Activated CD8-positive, alpha-beta memory T cell treated with anti-CD3 and anti-CD28 coated beads, Interleukin-2, amount 50 U/mL, for 24 hours (primary cell): ENCODE results near the gene DOK7.

ENCODE experiments used
- DNase-seq: peaks from one replicate; pipeline ENCODE4 v3.0.0-alpha.2; 2020; ENCODE audit errors: extremely low read depth

DOK7 gene

GRCh38 chr4:3487861-3488260 lies 24.8 kb downstream of the DOK7 start:
- DNase-seq = no peak

GRCh38 chr4:3488820-3489219 lies 25.7 kb downstream of the DOK7 start:
- no peak for DNase-seq

GRCh38 chr4:3489451-3489962 lies 26.4 kb downstream of the DOK7 start:
- no peak for DNase-seq

DNA sequence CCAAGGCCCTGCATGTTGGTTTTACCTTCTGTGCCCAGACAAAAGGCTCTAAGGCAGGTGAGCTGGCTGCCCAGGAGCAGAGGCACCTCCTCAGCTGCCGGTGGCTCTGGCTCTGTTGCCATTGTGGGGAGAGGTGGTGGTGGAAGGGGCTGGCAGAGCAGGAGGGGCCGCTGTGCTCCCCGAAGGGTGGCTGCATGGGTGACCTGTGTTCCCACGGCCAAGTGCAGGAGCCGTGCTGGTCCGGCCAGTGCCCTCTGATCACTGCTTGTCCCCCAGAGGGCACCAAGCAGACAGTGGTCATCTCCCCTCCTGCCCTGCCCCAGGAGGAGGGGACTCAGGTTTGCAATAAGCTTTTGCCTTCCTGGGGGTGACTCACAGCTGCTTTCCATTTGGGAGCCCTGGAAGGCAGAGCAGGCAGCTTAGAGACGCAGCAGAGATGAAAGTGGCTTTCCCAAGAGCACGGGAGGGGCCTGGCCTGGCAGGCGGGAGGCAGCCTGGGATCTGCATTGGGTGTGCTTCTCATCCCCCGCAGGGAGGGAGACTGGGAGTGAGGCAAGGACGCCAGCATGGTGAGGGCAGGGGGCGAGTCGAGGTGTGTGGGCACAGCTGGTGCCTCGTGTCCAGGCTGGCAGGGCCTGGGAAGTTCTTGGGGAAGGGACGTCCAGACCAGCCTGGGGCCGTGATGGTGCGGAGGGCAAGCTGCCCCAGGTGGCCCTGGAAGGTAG lies 28.7 kb downstream of the DOK7 start:
- no peak for DNase-seq

DNA sequence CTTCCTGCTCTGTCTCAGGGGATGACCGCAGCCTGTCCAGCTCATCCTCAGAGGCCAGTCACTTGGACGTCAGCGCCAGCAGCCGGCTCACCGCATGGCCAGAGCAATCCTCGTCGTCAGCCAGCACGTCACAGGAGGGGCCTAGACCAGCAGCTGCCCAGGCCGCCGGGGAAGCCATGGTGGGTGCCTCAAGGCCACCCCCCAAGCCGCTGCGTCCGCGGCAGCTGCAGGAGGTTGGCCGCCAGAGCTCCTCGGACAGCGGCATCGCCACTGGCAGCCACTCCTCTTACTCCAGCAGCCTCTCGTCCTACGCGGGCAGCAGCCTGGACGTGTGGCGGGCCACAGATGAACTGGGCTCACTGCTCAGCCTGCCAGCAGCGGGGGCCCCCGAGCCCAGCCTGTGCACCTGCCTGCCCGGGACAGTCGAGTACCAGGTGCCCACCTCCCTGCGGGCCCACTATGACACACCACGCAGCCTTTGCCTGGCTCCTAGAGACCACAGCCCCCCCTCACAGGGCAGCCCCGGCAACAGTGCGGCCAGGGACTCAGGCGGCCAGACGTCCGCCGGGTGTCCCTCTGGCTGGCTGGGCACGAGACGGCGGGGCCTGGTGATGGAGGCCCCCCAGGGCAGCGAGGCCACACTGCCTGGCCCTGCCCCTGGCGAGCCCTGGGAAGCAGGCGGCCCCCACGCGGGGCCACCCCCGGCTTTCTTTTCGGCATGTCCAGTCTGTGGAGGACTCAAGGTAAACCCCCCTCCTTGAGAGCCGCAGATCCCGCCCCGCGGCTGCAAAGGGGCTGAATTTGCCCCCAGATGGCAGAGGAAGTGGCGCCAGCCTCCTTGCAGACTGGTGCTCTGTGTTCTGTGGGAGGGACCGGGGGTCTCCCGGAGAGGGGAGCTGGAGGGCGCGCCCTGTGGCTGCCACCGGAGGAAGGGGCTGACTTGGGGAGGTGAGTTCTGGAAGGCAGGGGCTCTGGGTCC lies 29.9 kb downstream of the DOK7 start:
- DNase-seq = no peak

DNA sequence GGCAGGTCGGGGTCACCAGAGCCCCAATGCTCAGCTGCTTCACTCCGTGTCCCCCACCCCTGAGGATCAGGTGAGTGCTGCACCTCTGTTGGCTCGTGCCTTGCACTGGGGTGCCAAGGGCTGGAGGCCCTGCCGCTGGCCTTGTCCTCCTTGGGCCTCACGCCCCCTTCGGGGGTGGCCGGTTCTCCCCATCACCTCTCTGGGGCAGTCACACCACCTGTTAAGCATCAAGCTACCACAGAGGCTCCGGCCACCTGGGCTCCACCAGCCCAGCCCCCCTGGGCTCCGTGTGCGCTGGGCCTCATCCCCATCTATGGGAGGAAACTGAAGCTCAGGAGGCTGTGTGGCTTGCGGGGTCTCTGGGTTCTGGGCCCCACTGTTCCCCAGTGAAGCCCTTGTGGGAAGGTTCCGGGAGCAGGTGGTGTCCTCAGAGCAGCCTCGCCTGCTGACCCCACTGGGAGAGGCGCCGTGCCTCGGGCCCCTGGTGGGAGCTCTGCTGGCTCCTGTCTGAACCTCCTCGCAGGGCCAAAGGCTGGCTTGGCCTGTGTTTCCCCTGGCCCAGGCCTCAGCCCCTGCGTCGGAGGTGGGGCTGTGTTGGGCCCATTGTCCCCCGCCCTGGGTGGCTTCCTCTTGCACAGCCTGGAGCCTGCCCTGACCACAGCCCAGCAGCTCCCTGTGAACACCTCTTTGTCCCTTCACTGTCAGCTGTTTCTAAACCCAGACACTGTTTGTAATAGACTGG lies 30.8 kb downstream of the DOK7 start:
- DNase-seq = no peak

DNA sequence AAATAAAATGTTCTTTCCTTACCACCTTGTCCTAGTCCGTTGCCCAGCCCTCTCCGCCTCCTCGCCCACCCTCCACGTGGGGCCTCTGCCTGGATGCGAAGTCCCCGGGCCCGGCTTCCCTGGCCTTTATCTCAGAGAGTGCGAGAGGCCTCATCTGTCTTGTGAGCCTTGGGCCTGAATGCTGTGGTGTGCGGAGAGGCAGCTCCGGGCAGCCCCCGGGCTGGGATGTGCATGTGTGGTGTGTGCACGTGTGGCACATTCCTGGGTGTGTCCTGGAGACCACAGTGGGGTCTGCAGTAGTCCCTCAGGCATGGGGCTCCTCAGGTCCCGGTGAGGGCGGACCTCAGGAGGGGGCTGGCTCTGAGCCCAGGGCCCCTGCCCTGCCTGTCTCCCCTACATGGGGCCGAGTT lies 31.4 kb downstream of the DOK7 start:
- DNase-seq = no peak

GRCh38 chr4:3495204-3495975 lies 32.3 kb downstream of the DOK7 start:
- DNase-seq = no peak

DNA sequence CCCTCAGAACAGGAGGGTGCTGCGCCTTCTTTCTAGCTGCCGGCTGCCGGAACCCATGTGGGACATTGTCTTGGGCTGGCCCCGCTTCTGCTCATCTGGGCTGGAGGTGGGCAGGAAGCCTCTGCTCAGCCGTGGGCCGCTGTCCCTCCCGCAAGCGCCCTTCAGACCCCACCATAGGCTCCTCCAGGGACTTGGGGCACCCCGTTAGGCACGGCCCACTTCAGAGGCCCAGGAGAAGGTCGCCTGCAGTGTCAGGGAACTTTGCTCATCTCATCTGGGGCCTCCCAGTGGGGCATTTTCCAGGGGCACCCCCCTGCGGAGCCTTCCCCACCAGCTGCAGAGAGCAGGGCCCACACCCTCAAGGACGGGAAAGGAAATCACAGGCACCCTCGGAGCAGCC lies 32.9 kb downstream of the DOK7 start:
- no peak for DNase-seq

DNA sequence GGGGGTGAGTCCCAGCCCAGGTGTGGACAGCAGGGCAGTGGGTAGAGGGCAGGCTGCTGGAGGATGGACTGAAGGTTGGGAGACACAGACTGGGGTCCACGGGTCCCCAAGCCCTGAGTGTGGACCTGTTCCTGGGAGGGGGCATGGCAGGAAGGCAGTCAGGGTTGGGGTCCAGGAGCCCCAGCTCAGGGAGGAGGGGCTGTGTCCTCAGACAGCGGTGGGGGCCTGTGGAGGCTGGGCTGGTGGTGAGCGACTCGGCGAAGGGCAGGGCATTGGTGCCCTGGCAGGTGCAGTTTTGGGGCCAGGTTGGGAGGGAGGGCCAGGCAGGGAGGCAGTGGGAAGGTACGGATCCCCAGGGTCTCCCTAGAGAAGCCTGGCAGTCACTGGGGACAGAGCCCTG lies 34.0 kb downstream of the DOK7 start:
- DNase-seq = no peak

DNA sequence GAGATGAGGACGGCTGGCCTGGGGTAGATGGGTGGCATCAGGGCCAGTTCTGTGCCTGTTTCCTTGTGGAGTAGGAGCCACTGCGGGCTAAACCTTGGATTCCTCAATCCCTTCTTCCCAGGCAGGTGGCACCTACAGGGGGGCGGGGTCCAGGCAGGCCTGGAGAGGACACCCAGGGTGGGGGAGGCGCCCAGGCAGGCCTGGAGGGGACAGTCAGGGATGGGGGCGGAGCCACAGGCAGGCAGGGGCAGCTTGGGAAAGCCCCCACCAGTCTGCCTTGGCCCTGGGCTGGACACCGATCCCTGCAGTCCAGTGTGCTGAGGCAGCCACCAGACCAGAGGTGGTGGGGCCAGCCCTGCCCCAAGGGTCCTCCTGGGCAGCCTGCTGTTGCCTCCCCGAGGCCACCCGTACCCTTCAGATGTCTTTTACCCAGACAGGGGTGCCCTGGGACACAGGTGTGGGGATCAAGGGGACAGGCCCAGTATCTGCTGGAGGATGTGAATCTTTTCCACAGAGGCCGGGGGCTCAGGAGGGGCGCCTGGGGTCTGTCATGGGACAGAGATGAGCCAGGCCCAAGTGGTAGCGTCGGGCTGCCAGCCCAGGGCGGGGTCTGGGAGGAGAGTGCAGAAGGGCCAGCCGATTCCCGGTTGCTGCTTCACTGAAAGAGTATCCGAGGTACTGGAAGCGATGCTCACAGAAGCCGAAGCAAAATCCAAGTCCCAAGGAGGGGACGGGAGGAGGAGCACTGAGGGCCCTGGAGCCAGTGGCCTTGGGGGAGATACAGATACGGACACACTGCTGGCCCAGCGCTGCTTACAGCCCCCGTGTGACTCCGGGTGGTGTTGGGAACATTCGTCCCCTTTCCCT lies 34.6 kb downstream of the DOK7 start:
- no peak for DNase-seq

DNA sequence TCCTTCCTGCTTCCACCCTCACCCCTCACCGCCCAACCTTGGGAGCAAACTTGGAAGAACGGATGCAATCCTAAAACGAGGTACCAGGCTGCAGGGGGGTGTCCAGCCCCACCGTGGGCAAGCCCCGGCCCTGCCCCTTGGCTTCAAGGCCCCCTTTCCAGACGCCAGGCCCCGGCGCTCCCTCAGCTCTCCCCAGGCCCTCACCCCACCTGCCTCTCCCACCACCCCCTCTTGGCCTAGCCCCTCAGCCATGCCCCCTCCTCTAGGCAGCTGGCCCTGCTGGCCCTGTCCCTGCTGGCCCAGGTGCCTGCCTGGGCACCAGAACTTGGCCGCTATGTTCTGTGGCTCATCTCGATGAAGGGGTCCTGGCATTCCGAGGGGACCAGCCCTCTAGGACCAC lies 35.3 kb downstream of the DOK7 start:
- DNase-seq = no peak

DNA sequence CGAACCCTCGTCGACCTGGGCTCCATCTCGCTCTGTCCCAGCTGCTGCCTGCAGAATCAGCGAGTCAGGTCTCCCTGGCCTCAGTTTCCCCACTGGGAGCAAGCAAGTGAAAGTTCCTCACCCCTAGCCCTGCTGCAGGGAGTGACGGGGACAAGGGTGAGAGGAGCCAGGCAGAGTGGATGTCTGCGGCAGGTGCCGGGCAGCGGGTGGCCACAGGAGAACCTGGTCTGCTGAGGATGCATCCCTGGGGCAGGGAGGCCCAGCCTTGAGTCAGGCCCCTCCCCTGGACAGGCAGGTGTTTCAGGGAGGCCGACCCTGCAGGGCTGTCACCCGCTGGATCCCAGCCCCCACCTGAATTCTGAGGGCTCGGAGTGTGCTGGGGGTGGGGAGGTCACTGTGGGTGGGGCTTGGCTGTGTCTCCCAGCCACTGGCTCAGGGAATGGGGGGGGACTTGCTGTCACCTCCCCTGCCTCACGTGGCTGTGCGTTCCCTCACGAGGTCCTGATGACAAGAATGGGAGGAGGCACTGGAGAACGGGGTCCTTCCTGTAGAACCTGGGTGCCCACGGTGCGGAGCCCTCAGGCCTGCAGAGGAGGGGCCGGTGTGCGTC lies 35.9 kb downstream of the DOK7 start:
- DNase-seq = no peak

DNA sequence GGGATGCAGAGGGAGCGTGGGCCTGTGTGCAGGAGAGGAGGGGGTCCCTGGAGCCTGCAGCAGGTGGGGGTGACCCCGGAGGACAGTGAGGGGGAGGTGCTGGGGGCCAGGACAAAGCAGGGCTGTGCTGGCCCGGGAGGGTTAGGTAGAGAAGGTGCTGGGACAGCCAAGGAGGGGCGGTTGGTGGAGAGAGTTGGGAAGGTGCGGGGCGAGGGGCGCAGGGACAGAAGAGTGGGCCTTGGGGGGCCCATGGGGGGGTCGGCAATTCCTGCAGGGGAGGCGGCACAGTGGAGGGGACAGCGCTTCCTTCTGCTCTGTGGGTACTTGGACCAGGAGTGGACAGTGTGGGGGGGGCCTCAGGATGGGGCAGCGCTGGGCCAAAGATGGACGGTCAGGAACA lies 36.6 kb downstream of the DOK7 start:
- DNase-seq = no peak

GRCh38 chr4:3500111-3500510 lies 37.0 kb downstream of the DOK7 start:
- no peak for DNase-seq

DNA sequence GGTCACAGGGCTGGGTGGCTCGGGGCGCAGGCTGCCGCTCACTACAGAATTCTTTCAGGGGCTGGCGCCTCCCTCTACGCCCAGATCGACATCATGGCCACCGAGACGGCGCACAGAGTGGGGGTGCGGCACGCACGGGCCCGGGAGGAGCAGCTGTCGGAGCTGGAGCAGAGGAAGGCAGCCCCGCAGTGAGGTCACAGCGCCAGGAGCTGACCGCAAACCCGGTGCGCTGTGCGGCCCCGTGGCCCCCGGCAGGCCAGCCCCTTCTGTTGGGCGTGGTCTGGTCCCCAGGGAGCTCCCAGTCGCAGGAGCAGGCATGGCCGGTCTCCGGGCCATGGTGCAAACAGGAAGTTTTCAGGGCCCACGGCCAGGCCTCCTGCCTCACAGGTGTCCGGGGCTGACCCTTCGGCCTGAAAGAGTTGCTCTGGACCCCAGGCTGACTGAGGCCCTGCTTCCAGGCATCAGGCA lies 37.6 kb downstream of the DOK7 start:
- no peak for DNase-seq

- DNase-seq = no peak
Observed at GRCh38 chr4:3501126-3501824, 38.2 kb downstream of the DOK7 start.

DNA sequence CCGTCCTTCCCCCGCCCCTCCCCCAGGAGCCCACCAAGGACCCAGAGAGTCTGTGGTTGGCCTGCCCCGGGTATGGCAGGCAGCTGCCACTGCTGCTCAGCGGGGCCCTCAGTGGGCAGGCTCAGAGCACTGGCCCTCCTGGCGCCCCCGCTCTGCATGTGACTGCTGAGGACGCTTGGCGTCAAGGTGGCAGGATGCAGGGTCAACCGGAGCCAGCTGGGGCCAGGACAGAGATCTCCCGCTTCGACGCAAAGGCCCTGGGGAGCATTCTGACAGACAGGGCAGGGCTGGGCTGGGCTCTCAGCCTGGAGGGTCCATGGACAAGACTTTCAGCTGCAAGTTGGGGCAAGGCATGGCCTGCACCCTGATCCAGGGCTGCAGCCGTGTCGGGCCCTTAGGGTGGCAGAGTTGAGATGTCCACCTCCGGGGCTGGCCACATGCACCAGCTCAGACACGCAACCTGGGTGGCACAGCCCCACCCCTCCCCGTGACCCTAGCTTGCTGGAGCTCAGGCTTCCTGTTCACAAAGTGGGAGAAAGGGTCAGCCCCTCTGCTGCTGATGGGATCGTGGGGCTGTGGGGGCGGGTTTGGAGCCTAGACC lies 38.8 kb downstream of the DOK7 start:
- no peak for DNase-seq
